Brain microvascular endothelial cell (primary cell): ENCODE measurements around the gene OR1L4.

ENCODE experiments used
- DNase-seq: peaks from one replicate; pipeline ENCODE4 v3.0.0-alpha.2; 2020
- H3K27ac ChIP-seq: fragments of 250-450 bp; sonication (Bioruptor Pico); 2 replicates; pipeline ENCODE4 v1.5.1; 2020; ENCODE audit warnings: mild to moderate bottlenecking, moderate library complexity
- H3K27me3 ChIP-seq: fragments of 250-450 bp; sonication (Bioruptor Pico); replicated peaks from 2 replicates; pipeline ENCODE4 v1.5.1; 2020; ENCODE audit warnings: mild to moderate bottlenecking
- H3K36me3 ChIP-seq: fragments of 250-450 bp; sonication (Bioruptor Pico); replicated peaks from 2 replicates; pipeline ENCODE4 v1.5.1; 2020; ENCODE audit warnings: mild to moderate bottlenecking
- H3K4me3 ChIP-seq: 2 replicates; pipeline ENCODE4 v1.5.1; 2011; ENCODE audit warnings: low read depth, mild to moderate bottlenecking, control low read depth, low read length, moderate library complexity
- CTCF ChIP-seq: IDR thresholded peaks from 2 replicates; pipeline ENCODE4 v1.5.1; 2011; ENCODE audit warnings: low read depth, mild to moderate bottlenecking, moderate library complexity, low read length, control low read depth, inconsistent platforms; ENCODE audit errors: missing control alignments
- in situ Hi-C: cut with HindIII; loops from 2 replicates; pipeline ENCODE4 v1.10.0; 2017; ENCODE audit warnings: low sequenced_read_pairs, low pct_ligation_motif_present

The OR1L4 gene

DNA sequence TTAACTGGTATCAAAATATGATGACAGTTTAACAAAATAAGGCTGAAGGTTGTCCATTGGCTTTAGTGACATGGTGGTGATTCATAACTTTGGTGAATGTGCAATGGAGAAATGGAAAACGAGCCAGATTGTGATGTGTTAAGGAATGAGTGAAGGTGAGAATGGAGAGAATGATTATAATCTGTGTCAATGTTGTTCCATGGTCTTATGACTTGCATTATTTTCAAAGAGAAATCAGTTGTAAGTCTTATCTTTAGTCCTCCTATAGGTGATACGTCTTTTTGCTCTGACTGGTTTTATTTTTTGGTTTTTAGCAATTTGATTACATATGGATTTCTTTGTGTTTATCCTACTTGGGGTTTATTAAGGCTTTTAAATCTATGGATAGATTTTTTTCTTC lies 31.0 kb downstream of the OR1L4 start:
- TF ChIP-seq CTCF = no peak
- no peak for DNase-seq
- Histone ChIP-seq H3K27ac (no peak overlapping the region), H3K27me3 (no peaks in the 10 kb centered on the region), H3K36me3 (no peaks in the 10 kb centered on the region), H3K4me3 (no peak overlapping the region)
- in situ Hi-C loops = no loop called here

DNA sequence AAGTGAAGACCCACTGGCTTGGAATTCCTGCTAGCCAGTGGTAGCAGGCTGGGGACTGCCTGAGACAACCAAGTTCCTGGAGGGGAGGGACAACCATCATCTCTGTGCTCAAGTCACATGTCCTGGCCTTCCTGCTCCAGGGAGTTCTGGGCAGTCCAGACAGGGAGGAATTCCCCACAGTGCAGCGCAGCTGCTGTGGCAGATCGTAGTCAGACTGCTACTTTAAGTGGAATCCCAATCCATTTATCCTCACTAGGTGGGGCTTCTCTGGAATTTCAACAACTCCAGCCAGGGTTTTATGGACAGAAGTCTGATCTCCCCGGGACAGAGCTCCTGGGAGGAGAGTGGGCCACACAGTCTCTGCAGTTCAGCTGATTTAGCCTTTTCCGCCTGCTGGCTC lies 44.0 kb downstream of the OR1L4 start:
- DNase-seq = no peak
- no peak overlapping the region for H3K4me3 ChIP-seq
- H3K36me3 ChIP-seq = no peaks in the 10 kb centered on the region
- H3K27ac ChIP-seq = no peak overlapping the region
- no peaks in the 10 kb centered on the region for H3K27me3 ChIP-seq
- TF ChIP-seq CTCF = no peak
- in situ Hi-C loops = no loop called here
